GM18861 (cell line): ENCODE data around the gene AFTPH.

Experiments used
- ATAC-seq: cut with Tn5 transposase; IDR thresholded peaks from one replicate; pipeline ENCODE4 v1.9.1; 2021; ENCODE audit not compliant: unreplicated experiment

AFTPH gene

GRCh38 chr2:64586883-64587481, 62.9 kb downstream of the AFTPH start:
- no peak for ATAC-seq

GRCh38 chr2:64587561-64587960, 63.4 kb downstream of the AFTPH start:
- ATAC-seq = no peak

- no peak for ATAC-seq
These were observed 67.1 kb downstream of the AFTPH start for GRCh38 chr2:64591188-64591587.

GRCh38 chr2:64593035-64593655, 69.0 kb downstream of the AFTPH start:
- no peak for ATAC-seq

DNA sequence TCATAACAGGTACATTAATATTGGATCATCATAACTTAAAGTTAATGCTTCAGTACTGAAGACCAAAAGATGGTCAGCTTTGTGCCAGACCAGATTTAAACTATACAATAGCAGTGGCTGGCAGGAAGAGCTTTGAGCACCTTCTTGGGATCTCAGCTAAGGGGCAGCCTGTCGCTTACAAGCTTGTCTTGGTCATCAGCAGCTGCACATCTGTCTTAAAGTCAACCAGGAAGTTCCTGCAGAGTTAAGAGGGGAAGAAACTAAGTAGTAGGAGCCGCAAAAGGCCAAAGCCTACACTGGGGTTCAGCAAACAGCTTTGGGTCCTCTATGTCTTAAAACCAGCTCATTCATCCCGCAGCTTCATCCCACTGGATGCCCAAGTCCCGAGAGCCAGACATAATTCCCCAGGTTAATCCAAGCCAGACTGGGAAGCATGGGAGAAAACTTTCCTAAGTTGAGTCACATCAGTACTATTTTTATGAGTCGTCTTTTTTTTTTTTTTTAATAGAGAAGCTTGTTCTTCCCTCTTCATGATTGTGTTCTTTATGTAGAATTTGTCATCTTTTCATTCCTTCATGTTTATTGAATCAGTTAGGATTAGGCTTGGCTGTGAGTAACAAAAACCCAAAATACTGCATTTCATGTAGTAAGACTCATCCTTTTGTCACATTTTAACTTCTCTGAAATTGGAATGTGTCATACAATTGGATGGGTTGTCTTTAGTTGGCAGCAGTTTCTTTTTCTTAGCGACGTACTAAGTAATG, 70.3 kb downstream of the AFTPH start:
- ATAC-seq = no peak

GRCh38 chr2:64595397-64596176, 71.5 kb downstream of the AFTPH start:
- ATAC-seq = no peak

- no peak for ATAC-seq
These were observed 74.1 kb downstream of the AFTPH start for GRCh38 chr2:64598226-64598625.

DNA sequence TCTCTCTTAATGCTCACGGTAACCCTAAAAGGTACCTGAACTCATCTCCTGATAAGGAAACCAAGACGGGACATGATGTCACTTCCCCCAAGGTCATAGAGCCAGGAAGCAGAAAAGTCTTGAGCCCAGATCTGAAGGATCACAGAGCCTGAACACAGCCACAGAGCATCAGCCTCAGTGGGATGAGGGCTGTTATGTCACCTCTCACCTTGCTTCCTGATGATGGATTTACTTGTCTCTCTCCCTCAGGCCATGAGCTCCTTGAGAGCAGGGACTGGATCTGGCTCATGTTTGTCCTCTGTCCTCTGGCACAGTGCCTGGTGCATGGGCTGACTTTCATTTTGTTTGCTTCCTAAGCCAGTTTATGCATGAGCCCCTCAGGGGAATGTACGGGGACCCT, 75.3 kb downstream of the AFTPH start:
- ATAC-seq = no peak

GRCh38 chr2:64601034-64601754, 77.1 kb downstream of the AFTPH start:
- ATAC-seq = no peak

DNA sequence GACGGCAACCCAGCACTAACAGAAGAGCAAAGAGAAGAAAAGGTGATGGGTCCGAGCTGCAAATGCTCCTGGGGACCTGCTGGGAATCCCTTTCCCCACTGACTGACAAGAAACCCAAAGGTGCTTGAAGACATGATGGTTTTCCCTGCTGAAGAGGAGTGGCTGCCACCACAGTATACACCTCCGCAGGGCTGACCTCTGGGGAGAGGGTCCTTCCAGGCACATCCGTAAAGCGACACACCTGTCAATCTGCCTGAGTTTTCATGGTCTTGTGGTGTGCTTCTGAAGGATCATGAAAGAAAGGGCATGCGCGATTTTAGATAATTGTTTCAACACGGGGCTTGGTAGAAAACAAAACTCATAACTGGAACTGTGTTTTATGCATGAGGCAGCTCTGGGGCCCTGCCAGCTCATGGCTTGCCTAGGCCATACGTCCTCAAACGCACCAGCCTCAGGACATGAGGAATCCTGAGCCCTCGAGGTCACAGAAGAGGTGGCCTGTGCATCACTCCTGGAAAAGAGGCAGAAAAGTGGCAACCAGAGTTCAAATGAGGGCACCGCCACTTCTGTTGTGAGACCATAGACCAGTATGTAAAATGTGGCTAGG, 77.8 kb downstream of the AFTPH start:
- ATAC-seq = no peak

DNA sequence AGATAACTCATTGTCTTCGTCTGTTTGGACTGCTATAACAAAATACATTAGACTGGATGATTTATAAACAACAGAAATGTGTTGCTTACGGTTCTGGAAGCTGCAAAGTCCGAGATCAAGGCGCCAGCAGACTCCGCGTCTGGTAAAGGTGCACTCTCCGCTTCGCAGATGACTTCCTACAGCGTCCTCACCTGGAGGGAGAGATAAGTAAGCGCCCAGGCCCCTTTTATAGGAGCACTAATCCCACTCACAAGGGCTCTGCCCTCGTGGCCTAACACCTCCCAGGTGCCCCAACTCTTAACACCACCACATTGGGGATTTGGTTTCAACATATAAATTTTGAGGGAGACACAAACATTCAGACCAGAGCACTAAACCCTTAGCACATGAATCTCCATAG, 78.3 kb downstream of the AFTPH start:
- no peak for ATAC-seq

- no peak for ATAC-seq
These were observed 80.0 kb downstream of the AFTPH start for GRCh38 chr2:64604155-64604554.

DNA sequence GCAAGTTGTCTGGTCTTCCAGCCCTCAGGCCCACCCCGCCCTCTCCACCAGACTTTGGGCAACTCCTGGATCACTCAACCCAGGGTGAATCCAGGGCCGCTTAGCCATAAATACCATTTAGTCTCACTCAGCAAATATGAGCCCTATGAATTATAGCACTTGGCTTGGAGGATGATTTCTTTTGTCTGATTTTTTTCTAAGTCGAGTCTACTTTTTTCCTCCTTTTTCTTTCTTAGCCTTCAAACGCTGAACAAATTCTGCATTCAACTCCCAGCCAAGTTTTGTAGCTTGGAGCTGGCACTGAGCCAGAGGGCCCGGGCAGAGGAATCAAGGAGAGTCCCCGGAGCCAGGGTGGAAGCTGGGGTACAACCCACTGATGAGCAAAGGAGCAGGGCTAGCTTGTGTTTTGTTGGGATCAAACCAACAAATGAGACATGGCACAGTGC, 80.9 kb downstream of the AFTPH start:
- ATAC-seq = no peak

DNA sequence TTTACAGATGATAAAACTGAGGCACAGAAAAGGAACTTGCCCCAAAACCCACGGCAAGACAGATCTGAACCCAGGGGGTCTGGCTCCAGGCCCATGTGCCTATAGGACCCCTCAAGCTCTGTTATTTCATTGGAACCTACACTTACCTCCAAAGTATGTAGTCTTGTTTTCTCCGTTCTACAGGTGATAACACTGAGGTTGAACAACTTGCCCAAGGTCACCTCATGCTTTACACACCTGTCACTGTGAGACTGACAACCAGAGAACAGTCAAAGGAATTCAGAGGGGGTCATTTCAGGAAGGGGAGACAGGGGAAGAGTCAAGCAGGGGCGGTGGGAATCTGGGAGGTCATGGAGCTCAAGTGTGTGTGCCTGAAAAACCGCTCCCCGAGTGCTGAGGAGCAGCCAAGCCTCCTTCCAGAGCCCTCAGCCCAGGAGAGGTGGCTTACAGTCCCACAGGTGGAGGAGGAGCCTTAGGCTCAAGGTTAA, 81.9 kb downstream of the AFTPH start:
- no peak for ATAC-seq

DNA sequence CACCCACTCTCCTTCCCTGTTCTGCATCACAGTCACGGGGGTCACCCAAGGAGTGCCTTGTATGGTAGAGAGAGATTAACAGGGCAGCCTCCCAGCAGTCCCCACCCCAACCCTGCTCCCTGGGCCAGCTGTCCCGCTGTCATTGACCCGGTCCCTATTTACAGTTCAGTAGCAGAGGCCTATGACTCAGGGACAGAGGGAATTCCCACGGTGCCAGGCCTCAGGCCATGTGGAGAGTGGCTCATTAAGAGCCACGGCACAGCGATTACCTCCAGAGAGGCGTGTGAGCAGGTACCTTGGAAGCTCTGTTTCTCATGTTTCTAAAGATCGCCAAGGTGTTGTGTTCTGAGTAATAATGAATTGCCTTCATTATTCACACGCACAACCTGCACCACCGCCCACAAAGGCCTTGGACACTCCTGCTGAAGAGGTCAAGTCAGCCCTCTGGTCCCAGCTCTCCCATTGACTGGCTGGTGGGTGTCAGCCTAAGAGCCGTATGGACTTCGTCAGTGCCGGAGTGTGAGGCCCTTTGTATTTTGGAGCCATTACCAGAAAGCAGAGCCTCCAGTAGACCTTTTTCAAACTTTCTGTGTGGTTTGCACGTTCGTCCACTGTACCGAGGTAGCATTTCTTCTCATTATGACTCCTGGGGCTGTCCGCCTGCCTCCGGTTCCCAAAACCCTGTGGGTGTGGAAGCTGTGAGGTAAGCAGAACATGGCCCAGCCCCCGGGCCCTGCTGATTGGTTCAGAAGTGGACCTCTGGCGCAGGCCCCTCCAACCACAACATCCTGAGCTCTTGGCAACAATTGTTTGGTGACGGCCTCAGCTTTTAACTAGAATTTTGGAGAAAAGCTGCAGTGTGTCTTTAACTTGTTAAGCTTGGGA, 82.6 kb downstream of the AFTPH start:
- peak; percentile 76 for ATAC-seq

- no peak for ATAC-seq
These were observed 83.5 kb downstream of the AFTPH start for GRCh38 chr2:64607381-64608304.

GRCh38 chr2:64608867-64609226, 84.7 kb downstream of the AFTPH start:
- ATAC-seq = no peak

DNA sequence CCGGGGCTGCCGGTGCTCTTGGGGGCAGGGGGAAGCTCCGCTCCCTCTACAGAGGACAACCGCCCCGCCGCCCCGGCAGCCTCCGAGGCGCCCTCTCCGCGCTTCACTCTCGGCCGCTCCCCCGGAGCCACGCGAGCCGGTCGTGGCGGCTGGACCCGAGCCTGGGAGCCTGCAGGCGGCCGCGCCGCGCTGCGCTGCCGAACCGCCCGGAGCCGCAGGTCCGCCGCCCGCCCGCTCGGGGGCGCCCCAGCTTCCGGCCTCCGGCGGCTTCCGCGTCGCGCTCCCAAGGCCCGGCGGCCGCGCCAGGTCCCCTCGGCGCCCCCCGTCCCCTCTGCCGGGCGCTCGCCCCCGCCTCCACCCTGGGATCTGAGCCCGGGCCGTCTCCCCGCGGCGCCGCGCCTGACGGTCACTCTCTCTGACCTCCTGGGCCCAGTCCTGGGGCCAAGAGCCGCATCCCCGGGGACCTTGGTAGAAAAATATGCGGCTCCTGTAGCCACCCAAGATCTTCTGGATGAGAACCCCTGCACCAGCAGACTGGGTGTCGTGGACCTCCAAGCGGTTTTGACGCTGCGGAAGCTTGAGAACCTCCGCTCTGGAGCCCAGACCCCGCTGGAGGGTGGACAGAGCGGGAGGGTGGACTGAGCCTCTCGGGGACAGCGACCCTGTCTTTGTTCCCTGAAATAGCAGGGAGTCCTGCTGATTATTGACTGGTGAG, 85.3 kb downstream of the AFTPH start:
- peak; percentile 26 for ATAC-seq
